HG03039 (cell line): ENCODE results near the gene HAND2.

Experiments
- ATAC-seq: cut with Tn5 transposase; IDR thresholded peaks from one replicate; pipeline ENCODE4 v1.9.1; 2021; ENCODE audit warnings: mild to moderate bottlenecking, moderate library complexity; ENCODE audit not compliant: unreplicated experiment

HAND2 gene

DNA sequence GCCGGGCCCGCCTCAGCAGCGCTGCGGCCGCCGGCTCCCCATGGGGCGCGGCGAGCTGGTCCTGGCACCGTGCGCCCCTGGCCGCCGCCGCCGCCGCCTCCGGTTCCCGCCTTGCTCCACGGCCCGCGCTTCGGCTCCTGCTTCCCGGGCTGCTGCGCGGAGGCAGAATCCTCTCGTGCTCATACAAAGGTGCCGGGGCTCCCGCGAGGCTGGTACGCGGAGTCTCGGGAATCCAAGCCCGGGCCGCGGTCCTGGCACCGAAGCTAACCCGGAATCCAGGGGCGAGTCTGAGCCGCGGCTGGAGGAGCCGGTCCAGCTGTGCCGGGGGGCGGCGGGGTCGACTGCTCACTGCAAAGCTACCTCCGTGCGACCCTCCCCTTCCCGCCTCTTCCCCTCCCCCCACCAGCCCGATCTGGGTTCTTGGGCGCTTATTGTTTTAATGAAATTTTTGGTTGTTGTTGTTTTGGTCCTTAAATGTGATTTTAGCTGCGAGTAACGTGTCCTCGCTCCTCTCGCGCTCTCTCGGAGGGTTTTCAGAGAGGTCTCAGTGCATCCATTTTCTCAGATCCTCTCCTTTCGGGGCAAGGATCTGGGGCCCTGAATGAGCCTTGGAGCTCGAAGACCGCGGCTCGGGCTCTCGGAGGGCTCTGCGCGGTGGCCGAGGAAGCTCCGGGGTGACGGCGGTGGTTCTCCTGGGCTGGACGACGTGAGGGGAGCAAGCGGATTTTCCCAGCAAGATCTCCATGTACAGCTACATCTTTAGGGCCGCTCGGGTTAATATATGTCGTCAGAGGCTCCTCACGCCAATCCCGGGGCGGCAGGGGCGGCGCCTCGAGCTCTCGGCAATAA, at the start of gene HAND2:
Gene HAND2 (minus strand): TSS at position 753 of the 849 bp plus-strand sequence. CDS start 940 bp downstream, outside the sequence.
- ATAC-seq, result no peak

DNA sequence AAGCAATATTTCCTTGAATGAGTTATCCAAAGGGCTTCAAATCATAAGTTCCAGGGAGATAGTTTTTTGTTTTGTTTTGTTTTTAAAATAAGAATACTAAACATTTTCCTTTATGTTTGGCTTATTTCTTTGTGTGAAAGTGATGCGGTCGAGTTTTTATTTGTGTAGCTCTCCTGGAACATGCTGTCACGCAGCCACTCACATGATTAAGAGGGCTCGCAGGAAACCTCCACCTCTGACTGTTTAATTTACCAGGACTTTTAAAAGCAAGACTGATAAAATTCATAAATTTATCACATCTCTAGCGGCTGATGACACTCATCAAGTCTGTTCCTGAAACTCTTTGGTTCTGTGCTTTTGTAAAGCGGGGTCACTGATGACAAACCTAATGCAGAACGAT, 48.9 kb upstream of the HAND2 start:
- no peak for ATAC-seq

DNA sequence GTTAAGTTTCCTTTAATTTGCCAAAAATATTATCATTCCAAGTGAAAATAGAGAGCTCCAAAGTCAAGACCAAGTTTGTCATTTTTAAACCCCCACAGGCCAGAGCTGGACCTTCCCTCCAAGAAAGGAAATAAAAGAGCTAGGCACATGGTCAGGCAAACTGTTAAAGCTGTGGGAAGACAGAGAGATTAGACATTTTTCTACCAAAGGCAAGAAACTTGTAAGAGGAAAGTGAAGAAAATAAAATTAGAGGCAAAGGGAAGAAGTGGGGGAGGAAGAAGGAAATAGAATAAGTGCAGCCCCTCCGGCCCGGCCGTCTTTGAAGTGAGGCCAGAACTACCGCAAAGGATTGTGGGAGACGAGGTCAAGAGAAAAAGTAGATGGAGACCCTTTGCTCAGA, 47.9 kb upstream of the HAND2 start:
- no peak for ATAC-seq

DNA sequence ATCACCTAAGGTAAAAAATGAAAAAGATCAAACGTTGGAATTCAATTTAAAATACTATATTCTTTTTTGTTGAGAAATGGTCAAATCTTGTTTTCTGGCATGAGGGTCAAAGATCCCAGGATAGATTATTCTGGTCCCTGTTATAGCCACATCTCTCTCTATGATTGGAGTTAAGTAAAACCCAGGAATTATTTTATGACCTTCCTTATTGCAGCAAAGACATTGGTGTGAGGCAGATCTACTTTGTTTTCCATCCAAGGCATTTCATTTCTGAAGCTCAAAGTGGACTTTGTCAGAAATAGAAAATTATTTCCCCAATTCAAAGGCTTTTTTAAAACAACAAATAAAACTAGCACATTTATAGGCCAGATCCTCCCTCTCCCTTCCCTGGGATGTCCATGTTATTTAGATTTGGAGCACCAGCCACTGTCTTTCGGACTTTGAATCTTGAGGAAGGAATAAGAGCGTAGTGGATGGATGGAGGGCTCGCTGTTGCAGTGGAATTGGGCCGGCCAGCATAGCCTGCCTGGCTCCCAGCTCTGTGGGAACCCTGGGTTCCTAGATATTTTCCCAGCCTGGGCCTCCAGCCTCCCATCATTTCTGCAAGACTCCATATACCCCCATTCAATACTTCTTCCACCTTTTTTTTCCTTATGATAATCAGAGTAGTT, 45.6 kb upstream of the HAND2 start:
- ATAC-seq, result no peak

DNA sequence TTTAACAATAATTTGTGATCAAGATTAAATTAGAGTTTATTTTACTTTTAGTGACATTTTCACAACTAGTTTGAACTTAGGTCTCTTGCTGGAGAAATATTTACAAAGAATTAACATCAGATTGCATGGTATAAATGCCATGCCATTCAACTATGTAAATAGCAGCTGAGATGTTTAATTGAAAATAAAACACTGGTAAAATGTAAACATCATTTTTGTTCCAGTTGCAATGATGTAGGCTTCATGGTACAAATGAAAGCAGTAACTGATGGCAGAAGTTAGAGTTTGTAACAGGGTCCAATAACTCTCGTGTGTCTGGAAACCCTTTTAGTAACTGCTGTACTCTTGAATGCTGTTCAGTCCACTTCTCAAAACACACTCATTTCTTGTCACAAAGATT, 43.7 kb upstream of the HAND2 start:
- no peak for ATAC-seq

DNA sequence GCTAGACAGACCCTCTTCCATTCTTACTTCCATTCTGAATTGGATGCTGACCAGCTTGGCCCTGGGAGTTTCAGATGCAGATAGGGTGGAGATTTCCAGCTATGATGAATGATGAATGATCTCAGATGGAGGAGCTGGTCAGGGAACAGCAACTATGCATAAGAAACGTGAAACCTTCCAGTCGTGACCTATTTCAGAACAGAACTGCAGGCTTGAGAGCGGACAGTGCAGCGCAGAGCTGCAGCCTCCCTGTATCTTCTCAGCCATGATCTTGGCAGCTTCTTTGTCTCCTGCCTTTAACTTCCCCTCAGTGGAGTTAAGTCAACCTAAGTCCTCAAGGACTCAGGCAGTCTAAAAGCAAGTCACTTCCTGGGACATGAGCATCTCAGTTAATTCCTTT, 43.3 kb upstream of the HAND2 start:
- no peak for ATAC-seq

DNA sequence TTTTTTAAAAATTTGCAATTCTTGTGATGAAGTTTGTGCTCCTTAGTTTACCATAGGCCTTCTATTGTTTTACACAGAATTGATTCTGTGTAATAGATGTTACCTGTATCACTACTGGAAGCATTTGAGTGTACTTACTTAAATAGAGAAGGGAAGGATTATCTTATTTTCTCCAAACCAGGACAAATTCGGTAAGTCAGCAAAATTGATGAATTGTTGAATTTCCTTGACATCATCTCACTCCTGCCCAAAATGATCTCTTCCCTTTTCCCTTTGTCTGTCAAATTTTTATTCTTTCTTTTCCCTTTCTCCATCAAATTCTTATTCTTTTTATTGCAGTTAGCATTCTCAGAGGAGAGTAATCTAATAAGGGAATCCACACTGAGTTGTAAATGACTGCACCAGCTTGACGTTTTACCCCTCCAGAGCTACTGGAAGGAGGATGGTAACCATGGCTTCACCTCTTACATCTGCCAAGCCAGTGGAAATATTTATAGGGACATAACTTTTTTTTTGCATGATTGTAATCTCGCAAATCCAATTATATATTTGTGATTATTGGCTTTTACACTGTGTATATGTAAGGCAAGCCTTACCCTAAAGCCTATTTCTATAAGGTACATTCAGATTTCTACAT, 42.6 kb upstream of the HAND2 start:
- no peak for ATAC-seq

DNA sequence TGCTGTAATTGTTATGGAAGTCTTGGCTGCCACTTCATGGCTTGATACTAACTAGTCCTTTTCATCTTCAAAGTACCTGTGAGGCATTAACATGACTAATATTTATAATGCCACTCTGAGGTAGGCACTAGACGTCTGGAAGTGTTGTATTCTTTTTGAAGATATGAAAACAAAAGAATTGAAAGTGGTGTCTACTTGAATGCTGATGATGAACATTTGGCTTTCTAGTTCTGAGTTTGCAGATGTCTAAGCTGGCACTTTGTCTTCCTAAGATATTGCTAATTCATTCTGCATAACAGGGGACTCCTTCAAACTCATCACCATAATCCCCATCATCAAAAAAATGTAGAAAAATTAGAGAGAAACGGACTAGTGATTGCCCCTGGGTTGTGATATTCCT, 41.6 kb upstream of the HAND2 start:
- ATAC-seq, result no peak

DNA sequence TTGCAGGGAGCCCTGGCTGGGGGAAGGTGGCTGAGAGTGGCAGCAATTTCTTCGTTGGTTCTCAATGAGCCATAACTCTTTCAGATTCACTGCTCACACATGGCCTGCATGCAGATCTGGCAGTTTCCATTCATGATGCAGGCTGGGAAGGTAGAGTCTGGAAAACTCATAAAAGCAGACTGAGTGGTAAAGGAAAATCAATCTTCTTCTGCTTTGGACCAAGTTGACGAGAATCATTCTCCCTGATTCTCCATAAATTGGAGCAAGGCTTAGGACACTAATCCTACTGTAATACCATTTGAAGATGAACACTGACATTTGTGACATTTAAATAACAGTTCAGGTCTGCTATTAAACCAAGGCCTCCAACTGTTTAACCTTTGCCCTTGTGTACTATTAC, 35.3 kb upstream of the HAND2 start:
- ATAC-seq, result no peak

DNA sequence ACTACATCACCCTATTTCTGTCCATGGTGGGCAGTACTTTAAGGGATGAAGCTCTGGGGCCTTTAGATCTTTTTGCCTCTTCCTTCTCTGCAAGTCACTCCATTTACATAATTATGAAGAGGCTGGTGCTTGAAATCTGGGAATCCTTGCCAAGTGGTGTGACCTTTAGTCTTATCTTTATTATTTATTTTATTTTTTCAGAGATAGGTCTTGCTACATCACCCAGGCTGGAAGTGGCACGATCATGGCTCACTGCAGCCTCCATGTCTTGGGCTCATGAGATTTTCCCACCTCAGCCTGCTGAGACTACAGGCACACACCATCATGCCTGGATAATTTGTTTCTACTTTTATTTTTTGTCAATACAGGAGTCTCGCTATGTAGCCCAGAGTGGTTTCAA, 34.4 kb upstream of the HAND2 start:
- no peak for ATAC-seq

DNA sequence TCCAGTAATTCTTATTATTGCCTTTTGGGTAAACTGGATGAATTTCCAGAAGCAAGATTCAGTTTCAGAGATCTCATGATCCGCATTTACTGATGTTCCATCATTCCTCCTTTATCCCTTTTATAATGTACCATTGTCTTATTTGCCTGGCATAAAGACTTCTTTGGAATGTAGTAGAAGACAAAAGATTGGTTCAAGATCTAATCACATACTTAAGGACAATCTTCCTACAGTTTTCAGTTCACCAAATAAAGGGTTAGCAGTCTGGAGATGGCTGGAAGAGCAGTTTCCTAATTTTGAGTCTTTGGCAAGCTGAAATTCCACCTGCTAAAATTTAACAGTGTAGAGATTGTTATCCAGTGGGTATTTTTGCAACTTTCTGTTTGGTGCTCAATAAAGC, 30.9 kb upstream of the HAND2 start:
- no peak for ATAC-seq

DNA sequence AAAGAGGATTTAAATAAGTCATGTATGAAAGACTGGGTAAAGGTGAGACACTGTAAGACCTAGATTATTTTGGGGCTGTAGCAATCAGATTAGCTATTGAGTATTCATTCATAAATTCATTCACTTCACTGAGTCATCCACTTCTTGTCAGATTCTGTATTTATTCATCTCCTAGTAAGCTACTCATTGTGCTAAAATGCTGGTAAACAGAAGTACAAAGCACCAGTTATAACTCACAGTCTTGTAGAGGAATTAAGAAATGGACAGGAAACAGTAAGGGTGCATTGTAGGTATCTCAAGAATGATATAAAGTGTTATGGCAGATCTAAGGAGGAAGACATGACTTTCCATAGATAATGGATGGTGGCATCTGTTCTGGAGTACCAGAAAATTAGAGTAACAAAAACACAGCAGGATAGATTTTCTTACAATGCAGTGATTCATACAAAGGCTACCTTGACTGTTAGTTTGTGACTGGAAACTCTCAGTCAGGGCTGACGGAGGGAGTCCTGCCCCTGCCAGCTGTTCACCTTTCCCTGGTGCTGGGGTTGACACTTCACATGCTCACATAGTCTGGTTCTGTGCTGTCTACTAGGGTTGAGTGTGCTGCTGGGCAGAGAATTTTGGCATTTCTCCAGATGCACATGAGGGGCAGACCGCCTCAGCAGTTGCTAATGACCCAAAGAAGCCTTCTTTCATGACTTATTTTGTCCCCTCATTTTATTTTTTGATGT, 26.5 kb upstream of the HAND2 start:
- ATAC-seq, result no peak

DNA sequence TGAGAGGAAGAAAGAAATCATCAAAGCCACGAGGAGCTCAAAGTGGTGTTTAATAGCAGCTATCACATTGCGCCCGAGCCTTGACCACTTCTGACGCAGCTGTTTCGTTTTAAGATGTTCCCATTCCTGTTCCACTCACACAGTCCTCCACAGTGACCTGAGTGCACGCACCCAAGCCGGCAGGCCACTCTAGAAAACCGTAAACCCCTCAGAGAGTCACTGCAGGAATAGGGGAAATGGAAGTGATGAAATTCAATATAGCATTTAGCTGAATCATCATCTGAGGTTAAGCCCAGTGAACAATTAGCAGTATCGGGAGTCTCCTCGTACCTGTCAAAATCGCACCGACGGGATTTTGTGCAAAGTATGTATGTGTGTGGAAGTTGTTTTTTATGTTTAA, 17.9 kb upstream of the HAND2 start:
- no peak for ATAC-seq

DNA sequence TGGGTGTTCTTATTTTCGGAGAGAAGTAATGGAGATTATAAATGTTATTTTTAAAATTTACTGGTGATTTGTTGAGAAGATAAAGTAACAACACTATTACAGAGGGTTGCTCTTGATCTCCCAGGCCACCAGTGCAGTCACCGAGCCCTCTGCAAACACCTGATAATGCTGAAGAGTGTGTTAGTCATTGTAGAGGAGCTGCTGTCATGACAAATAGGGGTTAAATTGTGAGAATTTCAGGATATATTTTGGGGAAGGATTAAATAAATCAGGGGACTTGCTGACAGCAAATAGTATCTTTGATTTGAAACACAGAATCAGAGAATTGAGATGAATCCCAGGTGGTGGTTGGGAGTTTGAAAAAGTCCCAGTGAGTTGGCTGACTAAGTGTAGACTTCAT, 16.7 kb upstream of the HAND2 start:
- ATAC-seq, result no peak

DNA sequence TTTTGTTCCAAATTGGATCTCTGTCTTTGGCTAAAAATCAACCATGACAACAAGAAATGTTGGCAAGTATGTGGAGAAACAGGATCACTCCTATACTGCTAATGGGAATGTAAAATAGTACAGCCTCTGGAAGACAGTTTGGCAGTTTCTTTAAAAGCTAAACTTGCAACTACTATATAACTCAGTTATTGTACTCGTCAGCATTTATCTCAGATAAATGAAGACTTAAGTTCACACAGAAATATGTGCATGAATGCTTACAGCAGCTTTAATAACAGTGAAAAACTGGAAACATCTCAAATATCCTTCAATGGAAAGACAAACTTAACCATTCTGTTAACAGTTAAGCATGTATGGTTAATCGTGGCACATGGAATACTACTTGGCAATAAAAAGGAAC, 15.4 kb upstream of the HAND2 start:
- ATAC-seq, result no peak

DNA sequence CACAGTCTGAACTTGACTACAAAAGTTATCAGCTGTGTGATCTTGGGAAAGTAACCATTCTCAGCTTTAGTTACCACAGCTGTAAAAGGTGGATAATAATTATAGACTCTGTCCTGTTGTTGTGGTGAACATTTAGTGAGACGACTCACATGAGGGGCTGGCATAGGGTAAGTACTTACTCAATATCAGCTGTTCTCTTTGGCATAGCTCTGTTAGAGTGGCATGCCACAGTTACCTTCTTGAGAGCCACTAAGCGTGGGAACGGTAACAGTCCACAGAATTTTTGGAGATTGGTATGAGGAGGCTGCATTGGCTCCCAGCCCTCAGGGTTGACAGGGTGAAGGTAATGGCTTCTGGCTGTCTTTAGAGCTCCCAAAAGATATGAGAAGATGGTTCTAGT, 13.2 kb upstream of the HAND2 start:
- ATAC-seq, result no peak

DNA sequence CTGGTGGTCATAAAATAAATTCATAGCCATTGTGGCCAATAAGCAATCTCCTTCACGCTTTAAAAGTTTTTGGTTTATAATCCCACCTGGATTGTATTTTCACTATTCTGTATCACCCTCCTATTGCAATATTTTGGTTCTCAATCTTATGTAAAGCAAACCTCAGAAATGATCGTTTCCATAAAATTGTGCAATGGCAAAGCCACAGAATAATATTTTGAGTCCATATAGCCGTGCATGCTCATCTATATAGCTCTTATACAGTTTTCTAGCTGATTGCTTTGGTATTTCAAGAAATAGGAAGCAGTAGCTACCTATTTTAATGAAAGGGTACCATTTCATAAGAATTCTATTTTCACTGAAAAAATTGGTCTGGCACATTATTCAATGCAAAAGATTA, 10.0 kb upstream of the HAND2 start:
- ATAC-seq, result no peak

DNA sequence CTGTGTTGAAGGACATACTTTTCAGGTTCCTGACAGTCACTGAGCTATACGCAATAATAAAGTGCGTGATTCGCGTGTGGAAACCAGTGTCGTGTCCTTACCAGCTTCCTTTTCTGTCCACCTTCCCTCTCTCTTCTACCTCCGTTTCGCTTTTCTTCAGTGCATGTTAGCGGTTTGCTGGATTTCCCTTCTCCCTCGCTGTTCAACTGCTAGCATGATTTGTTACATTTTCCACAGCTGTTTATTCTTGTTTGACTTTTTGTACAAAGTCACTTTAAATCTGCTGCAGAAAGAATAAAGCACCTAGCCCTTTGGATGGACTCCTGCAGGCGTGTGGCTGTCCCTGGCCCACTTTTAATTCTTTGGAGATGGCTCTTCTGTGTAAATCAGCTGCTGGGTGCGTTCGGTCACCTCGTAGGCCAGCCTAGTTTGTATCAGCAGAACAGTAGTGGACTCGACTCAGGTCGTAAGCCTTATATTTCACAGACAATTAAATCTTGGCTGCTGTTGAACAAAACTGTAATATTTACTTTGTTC, 8.9 kb upstream of the HAND2 start:
- ATAC-seq, result no peak

DNA sequence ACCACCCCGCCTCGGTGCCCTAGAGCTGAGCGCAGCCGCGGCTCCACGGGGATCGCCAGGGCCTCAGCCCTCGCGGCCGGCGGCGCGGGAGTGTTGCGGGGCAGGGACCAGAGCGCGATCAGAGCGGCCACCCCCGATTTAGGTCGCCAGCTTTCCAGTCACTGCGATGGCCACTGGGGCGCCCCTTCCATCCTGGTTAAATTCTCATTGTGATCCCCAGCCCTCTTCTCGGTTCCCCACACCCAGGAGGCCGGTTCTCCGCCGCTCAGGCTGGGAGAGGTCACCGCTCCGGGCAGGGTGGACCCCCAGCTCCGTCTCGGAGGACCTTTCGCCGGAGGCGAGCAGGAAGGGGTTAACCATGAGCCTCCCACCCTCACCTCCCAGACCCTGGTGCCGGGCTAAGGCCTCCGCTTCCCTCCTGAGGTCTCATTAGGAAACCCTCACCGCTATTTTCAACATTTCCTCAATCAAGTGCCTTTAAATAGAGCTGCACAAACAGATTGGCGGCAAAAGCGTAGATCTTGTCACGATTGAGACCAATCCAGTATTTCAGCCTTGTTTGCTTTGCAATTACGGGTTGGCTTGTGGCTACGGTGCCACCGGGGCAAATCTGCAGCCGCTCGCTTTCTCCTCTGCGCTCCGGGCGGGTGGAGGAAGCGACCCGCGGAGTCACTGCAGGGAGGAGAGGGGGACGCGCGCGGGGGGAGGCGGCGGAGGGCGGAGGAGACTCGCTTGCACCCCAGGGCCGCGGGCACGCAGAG, 8.3 kb upstream of the HAND2 start:
- no peak for ATAC-seq

DNA sequence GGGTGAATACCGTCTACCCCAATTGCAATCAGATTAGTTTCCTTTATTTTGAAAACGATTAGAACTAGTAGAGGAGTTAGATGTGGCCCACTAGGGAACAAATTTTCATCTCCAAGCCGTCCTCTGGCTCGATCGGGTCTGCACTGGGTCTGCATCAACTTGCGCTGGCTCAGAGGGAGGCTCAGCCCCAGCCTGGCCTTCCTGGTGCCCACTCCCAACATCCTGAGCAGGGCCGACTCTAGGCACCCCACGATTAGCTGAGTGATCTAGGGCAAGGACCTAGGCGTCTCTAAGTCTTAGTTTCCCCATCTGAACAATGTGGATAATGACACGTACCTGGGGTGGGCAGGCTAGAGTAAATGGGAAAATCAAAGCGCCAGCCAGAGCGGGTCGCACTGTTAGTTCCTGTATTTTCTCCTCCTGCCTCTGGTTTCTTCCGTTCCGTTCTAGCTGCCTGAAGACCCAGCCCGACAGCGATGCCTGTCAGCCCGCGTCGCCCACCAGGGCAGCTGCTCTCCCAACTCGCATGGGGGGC, 7.7 kb upstream of the HAND2 start:
- ATAC-seq, result no peak
